Osteocyte (in vitro differentiated cells): ENCODE data around the gene GRM4. TPM values are rescaled to one million over a fixed set of nuclear protein-coding genes. Genes with fewer than 3 reads are reported as not detected.

ENCODE experiments used
- DNase-seq: peaks from one replicate; pipeline ENCODE4 v3.0.0; 2021; ENCODE audit warnings: mixed read lengths; ENCODE audit not compliant: unreplicated experiment; ENCODE audit errors: extremely low spot score
- H3K27ac Mint-ChIP-seq: one replicate; pipeline ENCODE4 v1.8.0; 2021; ENCODE audit warnings: mild to moderate bottlenecking, mixed read lengths; ENCODE audit not compliant: unreplicated experiment
- H3K27me3 Mint-ChIP-seq: one replicate; pipeline ENCODE4 v1.8.0; 2021; ENCODE audit warnings: mixed read lengths; ENCODE audit not compliant: unreplicated experiment
- H3K36me3 Mint-ChIP-seq: one replicate; pipeline ENCODE4 v1.8.0; 2021; ENCODE audit warnings: mixed read lengths; ENCODE audit not compliant: unreplicated experiment
- H3K4me1 Mint-ChIP-seq: one replicate; pipeline ENCODE4 v1.8.0; 2021; ENCODE audit warnings: mixed read lengths; ENCODE audit not compliant: unreplicated experiment
- H3K4me3 Mint-ChIP-seq: one replicate; pipeline ENCODE4 v1.8.0; 2021; ENCODE audit warnings: mild to moderate bottlenecking, moderate library complexity, mixed read lengths; ENCODE audit not compliant: unreplicated experiment
- H3K9me3 Mint-ChIP-seq: one replicate; pipeline ENCODE4 v1.8.0; 2021; ENCODE audit warnings: mixed read lengths; ENCODE audit not compliant: unreplicated experiment
- total RNA-seq: library from RNA; stranded (reverse); gene quantifications from 2 replicates; pipeline ENCODE4 v1.2.1, GENCODE V29; 2021
- TF ChIP-seq, protein P1 (sequence below): fragments of 200-600 bp; sonication (generic); IDR thresholded peaks from 2 replicates; pipeline ENCODE4 v1.5.0; 2021; ENCODE audit warnings: antibody characterized with exemption, mild to moderate bottlenecking, moderate library complexity

The GRM4 gene
- total RNA-seq, 1 donor from 2014 or later: 0.40 TPM

DNA sequence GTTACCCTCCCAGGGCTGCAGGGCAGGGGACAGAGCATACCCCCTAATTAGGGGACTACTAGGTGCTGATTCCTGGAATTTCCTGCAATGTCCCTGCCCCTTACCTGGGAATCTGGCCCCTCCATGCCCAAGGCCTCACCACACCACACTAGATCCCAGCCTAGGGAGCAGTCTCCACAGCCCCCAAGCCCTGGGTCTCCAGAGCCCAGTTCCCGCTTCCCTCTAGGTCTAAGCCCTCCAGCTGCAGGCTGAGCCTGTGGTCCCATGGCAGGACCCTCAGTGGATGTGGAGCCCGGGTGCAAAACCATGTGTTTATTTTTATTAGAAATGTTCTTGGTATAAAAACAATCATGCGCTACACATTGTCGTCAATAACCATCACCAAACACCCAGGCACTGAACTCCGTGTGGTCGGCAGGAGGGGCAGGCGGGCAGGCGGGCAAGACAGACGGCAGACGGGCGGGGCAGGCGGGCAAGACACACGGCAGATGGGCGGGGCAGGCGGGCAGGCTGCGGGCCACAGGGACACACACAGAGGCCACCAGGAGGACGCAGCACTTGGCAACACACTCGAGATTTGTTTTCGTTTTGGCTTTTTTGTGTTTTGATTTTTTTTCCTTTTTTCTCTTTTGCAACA lies 124.2 kb downstream of the GRM4 start:
- Mint-ChIP-seq H3K36me3 (no peaks in the 10 kb centered on the region), H3K9me3 (no peaks in the 10 kb centered on the region), H3K27ac (no peak overlapping the region), H3K27me3 (peaks cover 18% of the 10 kb centered on the region), H3K4me3 (no peak overlapping the region), H3K4me1 (no peaks in the 10 kb centered on the region)
- no peak for DNase-seq
- TF ChIP-seq, protein P1, sequence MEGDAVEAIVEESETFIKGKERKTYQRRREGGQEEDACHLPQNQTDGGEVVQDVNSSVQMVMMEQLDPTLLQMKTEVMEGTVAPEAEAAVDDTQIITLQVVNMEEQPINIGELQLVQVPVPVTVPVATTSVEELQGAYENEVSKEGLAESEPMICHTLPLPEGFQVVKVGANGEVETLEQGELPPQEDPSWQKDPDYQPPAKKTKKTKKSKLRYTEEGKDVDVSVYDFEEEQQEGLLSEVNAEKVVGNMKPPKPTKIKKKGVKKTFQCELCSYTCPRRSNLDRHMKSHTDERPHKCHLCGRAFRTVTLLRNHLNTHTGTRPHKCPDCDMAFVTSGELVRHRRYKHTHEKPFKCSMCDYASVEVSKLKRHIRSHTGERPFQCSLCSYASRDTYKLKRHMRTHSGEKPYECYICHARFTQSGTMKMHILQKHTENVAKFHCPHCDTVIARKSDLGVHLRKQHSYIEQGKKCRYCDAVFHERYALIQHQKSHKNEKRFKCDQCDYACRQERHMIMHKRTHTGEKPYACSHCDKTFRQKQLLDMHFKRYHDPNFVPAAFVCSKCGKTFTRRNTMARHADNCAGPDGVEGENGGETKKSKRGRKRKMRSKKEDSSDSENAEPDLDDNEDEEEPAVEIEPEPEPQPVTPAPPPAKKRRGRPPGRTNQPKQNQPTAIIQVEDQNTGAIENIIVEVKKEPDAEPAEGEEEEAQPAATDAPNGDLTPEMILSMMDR: no peak

DNA sequence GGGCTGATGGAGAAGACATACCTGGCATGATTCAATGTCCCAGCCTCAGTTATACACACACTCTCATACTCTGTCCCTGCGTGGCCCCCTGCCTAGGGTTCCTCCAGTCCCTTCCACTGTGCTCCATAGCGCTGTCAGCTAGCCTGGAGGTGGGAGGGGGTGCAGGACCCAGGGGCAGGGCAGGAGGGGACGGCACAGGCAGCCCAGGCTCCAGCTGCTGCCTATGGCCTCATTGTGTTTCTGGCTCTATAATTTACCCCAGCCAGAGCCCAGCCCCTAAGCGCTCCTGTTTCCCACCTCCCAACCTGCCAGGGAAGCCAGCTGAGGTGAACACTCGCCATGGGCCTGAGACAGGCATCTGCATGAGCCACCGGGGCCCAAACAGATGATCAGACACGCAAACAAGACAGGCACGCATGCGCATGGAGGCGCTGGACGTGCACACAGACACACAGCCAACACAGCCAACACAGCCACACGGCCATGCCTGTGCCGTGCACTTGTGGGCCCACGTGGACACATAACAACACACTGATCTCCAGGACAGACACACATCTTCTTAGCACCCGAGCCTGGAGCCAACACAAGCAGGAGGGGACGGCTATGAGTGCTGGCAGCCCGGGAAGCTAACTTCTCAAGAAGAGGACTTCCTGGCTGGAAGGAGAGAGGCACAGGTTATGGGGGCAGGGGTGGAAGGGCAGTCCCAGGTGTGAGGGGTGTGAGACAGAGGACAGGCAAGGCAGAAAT lies 124.9 kb downstream of the GRM4 start:
- DNase-seq: no peak
- TF ChIP-seq, protein P1: no peak
- H3K27ac Mint-ChIP-seq: no peak overlapping the region
- no peaks in the 10 kb centered on the region for H3K4me1 Mint-ChIP-seq
- no peak overlapping the region for H3K4me3 Mint-ChIP-seq
- no peaks in the 10 kb centered on the region for H3K36me3 Mint-ChIP-seq
- peaks cover 18% of the 10 kb centered on the region for H3K27me3 Mint-ChIP-seq
- H3K9me3 Mint-ChIP-seq: no peaks in the 10 kb centered on the region

DNA sequence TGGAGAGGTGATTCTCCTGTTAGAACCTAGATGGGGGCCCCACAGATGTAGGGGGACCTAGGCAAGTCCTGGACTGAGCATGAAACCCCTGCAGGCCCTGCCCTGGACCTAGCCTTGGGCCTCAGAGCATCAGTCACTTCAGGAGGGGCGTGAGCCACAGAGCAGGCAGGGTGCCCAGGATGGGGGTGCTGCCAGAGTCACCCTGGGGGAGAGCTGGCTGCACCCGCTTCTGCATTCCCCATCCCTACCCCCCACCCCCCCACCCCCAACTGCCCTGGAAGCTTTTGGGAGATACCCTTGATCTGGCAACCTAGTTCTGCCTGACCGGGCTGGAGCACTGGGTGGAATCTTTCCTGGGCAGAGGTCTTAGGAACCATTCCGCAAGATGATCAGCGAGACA lies 125.6 kb downstream of the GRM4 start:
- DNase-seq: no peak
- H3K27ac Mint-ChIP-seq: no peak overlapping the region
- H3K27me3 Mint-ChIP-seq: peaks cover 23% of the 10 kb centered on the region
- no peaks in the 10 kb centered on the region for H3K4me1 Mint-ChIP-seq
- no peaks in the 10 kb centered on the region for H3K36me3 Mint-ChIP-seq
- no peak overlapping the region for H3K4me3 Mint-ChIP-seq
- TF ChIP-seq, protein P1: no peak
- H3K9me3 Mint-ChIP-seq: no peaks in the 10 kb centered on the region

DNA sequence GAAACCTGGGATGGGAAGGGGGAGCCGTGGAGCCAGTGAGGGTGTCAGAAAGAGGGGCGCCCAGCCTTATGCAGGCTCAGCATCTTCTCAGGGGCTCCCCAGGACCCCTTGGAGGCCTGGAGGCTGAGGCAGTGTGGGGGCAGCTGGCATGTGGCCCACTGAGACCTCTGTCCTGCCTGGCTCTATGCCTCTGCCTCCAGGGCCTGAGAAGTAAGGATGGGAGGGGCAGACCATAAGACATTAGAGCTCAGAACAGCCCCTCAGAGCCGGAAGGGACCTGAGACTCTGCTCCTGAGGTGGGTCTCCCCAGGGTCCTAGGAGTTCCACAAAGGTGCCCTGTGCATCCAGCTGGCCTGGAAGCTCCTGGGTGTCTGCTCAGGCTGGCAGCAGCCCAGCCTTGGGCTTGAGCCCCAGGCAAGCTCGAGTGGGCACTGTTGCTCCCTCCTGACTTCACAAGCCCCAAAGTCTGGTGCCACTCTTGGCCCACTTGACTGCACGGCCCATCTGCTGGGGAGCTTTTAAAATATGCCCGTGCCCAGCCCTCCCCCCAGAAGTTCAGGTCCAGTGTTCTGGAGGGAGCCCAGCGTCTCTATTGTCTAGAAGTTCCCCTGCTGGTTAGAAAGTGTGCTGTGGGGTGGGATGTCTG lies 126.8 kb downstream of the GRM4 start:
- Mint-ChIP-seq H3K36me3 (no peaks in the 10 kb centered on the region), H3K4me3 (no peak overlapping the region), H3K9me3 (no peaks in the 10 kb centered on the region), H3K27me3 (peaks cover 23% of the 10 kb centered on the region), H3K4me1 (no peaks in the 10 kb centered on the region), H3K27ac (no peak overlapping the region)
- TF ChIP-seq, protein P1: no peak
- DNase-seq: no peak

DNA sequence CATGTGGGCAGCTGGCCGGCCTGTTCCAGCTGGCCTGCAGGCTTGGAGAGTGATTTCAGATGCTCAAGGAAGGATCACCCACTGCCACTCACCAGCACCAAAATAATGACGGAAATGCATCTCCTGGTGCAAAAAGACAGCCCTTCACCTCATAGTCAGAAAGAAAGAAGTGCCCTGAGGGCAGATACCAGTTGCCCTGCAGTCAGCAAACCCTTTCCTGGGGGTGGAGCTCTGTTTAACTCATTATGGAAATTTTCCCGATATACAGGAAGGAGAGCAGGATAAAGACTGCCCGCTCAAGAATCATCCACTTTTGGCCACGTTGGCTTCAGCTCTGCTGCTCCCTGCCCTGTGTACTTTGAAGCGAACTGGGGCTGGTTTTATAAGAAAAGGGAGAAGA lies 127.9 kb downstream of the GRM4 start:
- no peaks in the 10 kb centered on the region for H3K36me3 Mint-ChIP-seq
- peaks cover 21% of the 10 kb centered on the region for H3K27me3 Mint-ChIP-seq
- H3K9me3 Mint-ChIP-seq: no peaks in the 10 kb centered on the region
- H3K4me1 Mint-ChIP-seq: no peaks in the 10 kb centered on the region
- H3K27ac Mint-ChIP-seq: no peak overlapping the region
- DNase-seq: no peak
- no peak overlapping the region for H3K4me3 Mint-ChIP-seq
- TF ChIP-seq, protein P1: no peak
